GM13977 (cell line): ENCODE results near the gene RAPGEF2.

Experiments used
- DNase-seq: peaks from one replicate; pipeline ENCODE4 v3.0.0; 2012; ENCODE audit warnings: low spot score
- in situ Hi-C: fragments of 300-500 bp; cut with MboI; formaldehyde crosslinking; loops from one replicate; pipeline ENCODE4 v1.12.0; 2022; ENCODE audit warnings: low sequenced_read_pairs, low pct_unique_long_range_greater_than_20kb, mixed read lengths, inconsistent platforms; ENCODE audit not compliant: unreplicated experiment
- TF ChIP-seq, protein P1 (sequence below): IDR thresholded peaks from 2 replicates; pipeline ENCODE4 v1.5.1; 2012; ENCODE audit warnings: mild to moderate bottlenecking, control low read depth; ENCODE audit not compliant: insufficient read depth; ENCODE audit errors: extremely low read depth, missing control alignments

RAPGEF2 gene

DNA sequence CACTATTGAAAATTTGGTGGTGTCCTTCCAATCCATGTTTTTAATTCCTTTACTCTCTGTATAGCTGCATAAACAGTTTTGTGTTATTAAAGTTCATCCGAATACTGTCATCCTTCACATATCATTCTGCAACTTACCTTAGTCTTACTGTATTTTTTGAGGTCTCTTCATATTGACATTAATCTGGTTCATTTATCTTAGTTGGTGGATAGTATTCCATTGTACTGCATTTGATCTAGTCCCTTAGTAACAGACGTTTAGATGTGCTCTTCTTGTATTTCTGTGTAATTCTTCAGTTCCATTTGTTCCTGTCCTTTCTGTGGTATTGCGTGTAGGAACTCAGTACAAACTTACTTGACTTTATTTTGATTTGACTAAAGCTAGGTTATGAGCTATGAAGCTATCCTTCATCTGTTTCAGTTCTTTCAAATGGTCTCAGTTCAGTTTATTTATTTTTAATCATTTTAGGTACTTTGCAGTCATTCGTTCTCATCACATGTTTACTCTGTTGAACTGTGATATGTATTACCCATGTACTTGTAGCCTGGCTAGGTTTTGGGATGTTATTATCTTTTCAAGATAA, 41.3 kb downstream of the RAPGEF2 start:
- DNase-seq, result no peak
- in situ Hi-C loops, result no loop called here
- TF ChIP-seq, protein P1, sequence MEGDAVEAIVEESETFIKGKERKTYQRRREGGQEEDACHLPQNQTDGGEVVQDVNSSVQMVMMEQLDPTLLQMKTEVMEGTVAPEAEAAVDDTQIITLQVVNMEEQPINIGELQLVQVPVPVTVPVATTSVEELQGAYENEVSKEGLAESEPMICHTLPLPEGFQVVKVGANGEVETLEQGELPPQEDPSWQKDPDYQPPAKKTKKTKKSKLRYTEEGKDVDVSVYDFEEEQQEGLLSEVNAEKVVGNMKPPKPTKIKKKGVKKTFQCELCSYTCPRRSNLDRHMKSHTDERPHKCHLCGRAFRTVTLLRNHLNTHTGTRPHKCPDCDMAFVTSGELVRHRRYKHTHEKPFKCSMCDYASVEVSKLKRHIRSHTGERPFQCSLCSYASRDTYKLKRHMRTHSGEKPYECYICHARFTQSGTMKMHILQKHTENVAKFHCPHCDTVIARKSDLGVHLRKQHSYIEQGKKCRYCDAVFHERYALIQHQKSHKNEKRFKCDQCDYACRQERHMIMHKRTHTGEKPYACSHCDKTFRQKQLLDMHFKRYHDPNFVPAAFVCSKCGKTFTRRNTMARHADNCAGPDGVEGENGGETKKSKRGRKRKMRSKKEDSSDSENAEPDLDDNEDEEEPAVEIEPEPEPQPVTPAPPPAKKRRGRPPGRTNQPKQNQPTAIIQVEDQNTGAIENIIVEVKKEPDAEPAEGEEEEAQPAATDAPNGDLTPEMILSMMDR, result no peak

DNA sequence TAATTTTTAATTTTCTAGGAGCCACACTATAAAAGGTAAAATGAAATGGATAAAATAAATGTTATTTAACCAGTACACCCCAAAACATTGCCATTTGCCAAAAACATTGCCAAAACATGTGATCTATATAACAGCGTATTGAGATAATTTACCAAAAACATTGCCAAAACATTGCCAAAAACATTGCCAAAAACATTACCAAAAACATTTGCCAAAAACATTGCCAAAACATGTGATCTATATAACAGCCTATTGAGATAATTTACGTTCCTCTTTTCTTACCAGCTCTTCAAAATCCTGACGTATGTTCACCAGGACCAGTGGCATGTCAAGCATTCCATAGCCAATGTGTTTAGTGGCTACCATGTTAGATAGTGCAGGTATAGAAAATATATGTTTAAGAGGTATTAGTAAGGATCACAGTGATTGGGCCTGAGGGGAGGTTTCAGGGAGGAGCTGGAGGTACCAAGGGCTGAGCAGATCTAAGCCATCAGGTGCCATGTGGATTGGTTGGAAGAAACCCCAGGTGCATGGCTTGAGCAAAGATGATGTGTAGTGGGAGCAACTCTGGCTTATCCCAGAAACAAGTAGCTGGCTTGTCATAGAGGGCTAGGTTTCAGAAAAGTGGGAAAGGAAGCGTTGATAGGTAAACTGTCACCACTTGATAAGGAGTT, 42.6 kb downstream of the RAPGEF2 start:
- TF ChIP-seq, protein P1, result no peak
- no peak for DNase-seq
- in situ Hi-C loops, result no loop called here

DNA sequence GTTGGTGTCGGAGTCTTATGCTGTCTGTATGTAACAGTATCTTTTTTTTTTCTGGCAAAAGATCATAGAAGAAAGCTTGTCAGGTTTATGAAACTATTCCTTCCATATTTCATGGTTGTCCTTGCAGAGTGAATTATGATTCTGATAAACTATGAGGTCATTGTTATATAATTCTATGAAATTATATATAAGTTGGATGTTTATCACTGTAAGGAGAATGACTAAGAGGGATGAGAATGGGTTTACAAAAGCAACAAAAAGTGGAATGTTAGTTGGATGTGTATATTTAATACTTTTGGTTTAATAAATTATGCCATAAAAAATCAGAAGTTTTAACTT, 43.1 kb downstream of the RAPGEF2 start:
- in situ Hi-C loops, result no loop called here
- DNase-seq, result no peak
- TF ChIP-seq, protein P1, result no peak

DNA sequence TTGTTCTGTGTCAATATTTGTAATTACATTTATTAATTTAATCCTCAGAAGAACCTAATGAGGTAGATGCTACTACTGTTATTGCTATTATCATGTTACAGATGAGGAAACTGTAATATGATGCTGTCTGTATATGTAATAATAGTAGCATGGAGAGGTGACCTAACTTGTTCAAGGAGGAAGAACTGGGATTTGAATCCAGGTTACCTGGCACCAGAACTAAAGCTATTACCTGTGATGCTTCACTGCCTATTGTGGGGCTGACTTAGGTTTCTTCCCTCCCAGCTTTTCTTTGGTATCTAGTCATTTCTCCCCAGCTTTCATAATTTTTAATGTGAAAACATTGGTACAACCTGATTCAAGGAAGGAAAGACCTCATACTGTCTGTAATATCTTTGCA, 43.6 kb downstream of the RAPGEF2 start:
- no peak for DNase-seq
- TF ChIP-seq, protein P1, result no peak
- in situ Hi-C loops, result no loop called here

DNA sequence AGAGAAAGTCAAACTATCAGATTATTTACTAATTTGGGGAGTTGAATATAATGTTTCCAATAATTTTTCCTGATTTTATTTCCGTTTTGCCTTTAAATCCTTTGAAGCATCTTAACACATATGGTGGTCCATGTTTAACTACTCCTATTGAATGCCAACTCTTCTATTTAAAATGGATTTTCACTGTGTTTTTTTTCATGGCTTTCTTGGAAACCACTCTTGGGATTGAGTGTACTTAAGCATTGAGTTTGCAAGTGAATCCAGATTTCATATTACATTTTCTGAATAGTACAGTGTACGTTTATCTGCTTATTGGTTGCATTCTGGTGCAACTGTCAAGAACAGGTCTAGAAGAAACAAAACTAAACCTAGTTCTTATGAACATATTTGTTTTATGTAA, 45.6 kb downstream of the RAPGEF2 start:
- DNase-seq, result no peak
- in situ Hi-C loops, result no loop called here
- TF ChIP-seq, protein P1, result no peak

DNA sequence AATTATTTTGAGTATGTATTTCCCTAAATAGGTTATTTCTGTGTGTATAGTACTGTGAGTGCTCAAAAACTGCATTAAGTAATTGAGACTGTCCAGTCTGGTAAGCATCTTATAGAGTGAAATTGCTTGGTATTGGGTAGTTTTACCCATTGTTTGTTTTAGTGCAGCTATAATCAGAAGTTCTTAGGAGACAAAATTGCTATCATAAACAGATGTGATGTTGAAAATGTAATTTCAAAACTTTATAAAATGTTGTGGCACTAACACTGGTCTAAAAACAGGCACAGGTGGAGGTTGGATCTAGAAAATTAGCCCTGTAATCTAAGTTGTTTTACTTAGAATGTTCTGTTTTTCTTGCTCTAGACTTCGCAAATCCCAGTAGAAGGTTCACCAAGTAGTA, 46.8 kb downstream of the RAPGEF2 start:
- DNase-seq, result no peak
- in situ Hi-C loops, result no loop called here
- TF ChIP-seq, protein P1, result no peak

DNA sequence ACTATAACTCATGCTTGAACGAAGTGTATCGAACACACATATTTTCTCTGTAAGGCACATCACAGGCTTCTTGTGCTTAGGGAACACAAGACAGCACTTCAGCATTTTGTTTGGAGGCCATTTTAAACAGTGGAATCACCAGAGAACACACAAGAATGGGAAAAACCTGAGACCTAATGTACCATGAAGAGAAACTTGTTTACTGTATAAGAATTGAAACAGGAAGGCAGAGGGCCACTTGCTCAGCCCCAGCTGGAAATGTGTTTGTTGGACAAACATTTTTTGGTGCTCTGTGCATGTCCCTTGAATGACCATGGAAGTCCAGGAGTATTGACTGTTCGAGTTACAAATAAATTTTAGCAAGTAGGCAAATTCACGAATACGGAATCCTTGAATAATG, 47.5 kb downstream of the RAPGEF2 start:
- in situ Hi-C loops, result no loop called here
- TF ChIP-seq, protein P1, result no peak
- DNase-seq, result no peak
